ENCODE data around the gene ERRFI1.

Gene ERRFI1

DNA sequence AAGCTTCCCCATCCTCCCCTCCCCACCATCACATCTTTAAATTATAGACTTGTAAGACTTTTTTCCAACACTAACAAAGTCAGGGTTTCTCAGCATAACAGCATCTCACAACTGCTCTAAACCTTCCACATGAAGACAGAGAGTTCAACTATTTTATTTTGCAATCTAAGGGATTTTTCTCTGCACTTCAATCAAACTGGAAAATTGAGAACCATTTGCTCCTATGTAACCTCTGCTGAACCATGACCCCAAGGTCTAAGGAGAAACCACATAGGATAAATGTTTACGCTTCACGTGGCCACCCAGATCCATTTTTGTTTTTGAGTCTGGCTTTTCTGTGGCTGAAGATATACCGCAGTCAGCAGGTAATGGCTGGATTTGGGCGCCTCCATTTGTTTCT is 13.2 kb downstream of the ERRFI1 start:
- Histone ChIP-seq H3K27me3 (ENCODE audit: control insufficient read depth, insufficient read depth, low read length) (no peaks in the 10 kb centered on the region), H3K27ac (no peak overlapping the region), H3K4me3 (ENCODE audit: low read depth, low read length) (no peak overlapping the region), H2AFZ (no peak overlapping the region), H3K4me1 (peaks cover 18% of the 10 kb centered on the region), H3K4me2 (ENCODE audit: low read length) (no peak overlapping the region), H3K79me2 (peaks cover 7% of the 10 kb centered on the region), H3K9ac (no peak overlapping the region), H3K36me3 (ENCODE audit: control insufficient read depth, insufficient read depth, low read length) (no peaks in the 10 kb centered on the region), H3K9me3 (ENCODE audit: control insufficient read depth, low read length) (no peaks in the 10 kb centered on the region)
- TF ChIP-seq CTCF (IDR thresholded peaks at IDR 0.05) = no peak

GRCh38 chr1:8011923-8012858 is 13.9 kb downstream of the ERRFI1 start:
- Histone ChIP-seq H2AFZ (no peak overlapping the region), H3K9me3 (ENCODE audit: control insufficient read depth, low read length) (no peaks in the 10 kb centered on the region), H3K36me3 (ENCODE audit: control insufficient read depth, insufficient read depth, low read length) (no peaks in the 10 kb centered on the region), H3K9ac (no peak overlapping the region), H3K4me3 (ENCODE audit: low read depth, low read length) (no peak overlapping the region), H3K4me1 (peaks cover 14% of the 10 kb centered on the region), H3K27me3 (ENCODE audit: control insufficient read depth, insufficient read depth, low read length) (no peaks in the 10 kb centered on the region), H3K79me2 (peaks cover 4% of the 10 kb centered on the region), H3K4me2 (ENCODE audit: low read length) (no peak overlapping the region), H3K27ac (no peak overlapping the region)
- no peak for TF ChIP-seq CTCF (IDR thresholded peaks at IDR 0.05)

DNA sequence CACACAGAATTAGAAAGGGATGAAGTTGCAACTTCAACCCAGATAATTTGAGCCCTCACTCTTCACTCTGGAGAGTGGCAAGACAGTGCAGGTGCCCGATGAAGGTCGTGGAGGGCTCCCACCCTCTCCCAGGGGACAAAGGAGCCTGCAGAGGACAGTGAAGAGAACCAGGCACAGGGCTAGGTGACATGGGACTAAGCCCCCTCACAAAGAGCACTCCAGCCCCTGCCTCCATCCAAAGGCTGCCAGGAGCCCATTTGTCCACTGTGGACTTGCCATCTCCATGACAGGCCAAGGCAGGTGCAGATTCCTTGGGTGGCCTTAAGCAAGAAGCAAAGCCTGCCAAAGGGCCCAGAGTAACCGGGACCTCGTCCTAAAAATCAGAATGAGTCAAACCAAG is 15.1 kb downstream of the ERRFI1 start:
- Histone ChIP-seq H3K79me2 (no peaks in the 10 kb centered on the region), H3K4me3 (ENCODE audit: low read depth, low read length) (no peak overlapping the region), H3K4me1 (peaks cover 6% of the 10 kb centered on the region), H3K9me3 (ENCODE audit: control insufficient read depth, low read length) (no peaks in the 10 kb centered on the region), H3K4me2 (ENCODE audit: low read length) (no peak overlapping the region), H3K36me3 (ENCODE audit: control insufficient read depth, insufficient read depth, low read length) (no peaks in the 10 kb centered on the region), H3K9ac (no peak overlapping the region), H2AFZ (no peak overlapping the region), H3K27me3 (ENCODE audit: control insufficient read depth, insufficient read depth, low read length) (no peaks in the 10 kb centered on the region), H3K27ac (no peak overlapping the region)
- TF ChIP-seq CTCF (IDR thresholded peaks at IDR 0.05) = no peak

DNA sequence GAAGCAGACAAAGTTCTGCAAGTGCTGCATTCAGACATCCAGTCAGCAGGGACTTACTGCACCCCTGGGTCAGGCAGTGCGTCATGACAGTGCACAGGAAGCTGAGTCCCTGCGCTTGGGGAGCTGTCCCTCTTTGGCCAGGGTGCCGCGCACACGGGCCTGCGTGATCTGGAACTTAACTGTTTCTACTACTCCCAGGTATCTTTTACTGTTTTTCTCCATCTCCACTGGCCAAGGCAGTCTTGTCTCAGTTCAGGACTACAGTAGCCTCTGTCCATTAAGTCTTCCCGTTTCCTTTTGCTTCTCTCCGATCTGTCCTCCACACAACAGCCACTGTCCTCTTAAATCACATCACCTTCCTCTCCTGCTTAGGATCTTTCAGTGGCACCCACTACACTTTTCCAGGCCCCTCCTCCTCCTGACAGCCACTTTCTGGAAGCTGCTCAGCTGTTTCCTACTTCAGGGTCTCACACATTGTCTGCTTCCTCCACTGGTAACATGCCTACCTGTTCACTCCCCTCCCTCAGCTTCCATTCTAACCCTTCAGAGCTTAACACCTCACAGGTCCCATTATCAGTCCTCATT is 15.9 kb downstream of the ERRFI1 start:
- Histone ChIP-seq H3K4me2 (ENCODE audit: low read length) (no peak overlapping the region), H3K27ac (no peak overlapping the region), H3K4me3 (ENCODE audit: low read depth, low read length) (no peak overlapping the region), H3K27me3 (ENCODE audit: control insufficient read depth, insufficient read depth, low read length) (no peaks in the 10 kb centered on the region), H3K4me1 (peaks cover 7% of the 10 kb centered on the region), H2AFZ (no peak overlapping the region), H3K9me3 (ENCODE audit: control insufficient read depth, low read length) (no peaks in the 10 kb centered on the region), H3K9ac (no peak overlapping the region), H3K36me3 (ENCODE audit: control insufficient read depth, insufficient read depth, low read length) (no peaks in the 10 kb centered on the region), H3K79me2 (no peaks in the 10 kb centered on the region)
- no peak for TF ChIP-seq CTCF (IDR thresholded peaks at IDR 0.05)
